ENCODE measurements around the gene PDE12.

PDE12 gene

DNA sequence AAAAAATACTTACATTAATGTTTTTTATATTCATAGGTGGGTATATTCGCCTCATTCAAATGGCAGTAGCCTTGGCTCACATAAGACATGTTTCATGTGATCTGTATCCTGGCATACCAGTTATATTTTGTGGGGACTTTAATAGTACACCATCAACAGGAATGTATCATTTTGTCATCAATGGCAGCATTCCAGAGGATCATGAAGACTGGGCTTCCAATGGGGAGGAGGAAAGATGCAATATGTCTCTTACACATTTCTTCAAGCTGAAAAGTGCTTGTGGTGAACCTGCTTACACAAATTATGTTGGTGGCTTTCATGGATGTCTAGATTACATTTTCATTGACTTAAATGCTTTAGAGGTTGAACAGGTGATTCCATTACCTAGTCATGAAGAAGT, 3.5 kb downstream of the PDE12 start:
- TF ChIP-seq, protein P1, sequence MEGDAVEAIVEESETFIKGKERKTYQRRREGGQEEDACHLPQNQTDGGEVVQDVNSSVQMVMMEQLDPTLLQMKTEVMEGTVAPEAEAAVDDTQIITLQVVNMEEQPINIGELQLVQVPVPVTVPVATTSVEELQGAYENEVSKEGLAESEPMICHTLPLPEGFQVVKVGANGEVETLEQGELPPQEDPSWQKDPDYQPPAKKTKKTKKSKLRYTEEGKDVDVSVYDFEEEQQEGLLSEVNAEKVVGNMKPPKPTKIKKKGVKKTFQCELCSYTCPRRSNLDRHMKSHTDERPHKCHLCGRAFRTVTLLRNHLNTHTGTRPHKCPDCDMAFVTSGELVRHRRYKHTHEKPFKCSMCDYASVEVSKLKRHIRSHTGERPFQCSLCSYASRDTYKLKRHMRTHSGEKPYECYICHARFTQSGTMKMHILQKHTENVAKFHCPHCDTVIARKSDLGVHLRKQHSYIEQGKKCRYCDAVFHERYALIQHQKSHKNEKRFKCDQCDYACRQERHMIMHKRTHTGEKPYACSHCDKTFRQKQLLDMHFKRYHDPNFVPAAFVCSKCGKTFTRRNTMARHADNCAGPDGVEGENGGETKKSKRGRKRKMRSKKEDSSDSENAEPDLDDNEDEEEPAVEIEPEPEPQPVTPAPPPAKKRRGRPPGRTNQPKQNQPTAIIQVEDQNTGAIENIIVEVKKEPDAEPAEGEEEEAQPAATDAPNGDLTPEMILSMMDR (IDR thresholded peaks at IDR 0.05; ENCODE audit: low read depth, low read length, missing control alignments) = no peak
- no peak for DNase-seq (ENCODE audit: extremely low read depth, low read depth)
- H3K4me3 ChIP-seq (replicated peaks; ENCODE audit: low read depth, low read length) = no peak overlapping the region; the same call in 1 of the 2 replicates

DNA sequence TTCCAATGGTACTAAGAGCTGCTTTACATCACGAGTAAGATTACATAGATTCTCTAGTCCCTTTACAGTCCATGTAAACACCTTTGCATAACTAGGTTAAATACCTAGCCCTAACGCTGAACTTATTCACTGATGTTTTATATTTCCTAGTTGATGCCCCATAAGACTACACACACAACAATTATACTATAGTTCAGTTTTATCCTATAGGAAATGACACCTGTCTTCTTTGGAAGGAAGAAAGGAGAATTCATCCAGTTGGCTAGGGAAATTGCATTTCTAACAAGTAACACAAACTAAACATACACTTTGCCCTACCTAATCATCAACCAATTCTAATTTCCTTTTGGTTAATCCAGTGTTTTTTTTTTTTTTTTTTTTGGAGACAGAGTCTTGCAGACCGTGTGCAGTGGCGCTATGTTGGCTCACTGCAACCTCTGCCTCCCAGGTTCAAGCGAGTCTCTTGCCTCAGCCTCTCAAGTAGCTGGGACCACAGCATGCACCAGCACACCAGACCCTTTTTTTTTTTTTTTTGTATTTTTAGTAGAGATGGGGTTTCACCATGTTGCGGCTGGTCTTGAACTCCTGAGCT, 13.9 kb downstream of the PDE12 start:
- H3K4me3 ChIP-seq (replicated peaks; ENCODE audit: low read depth, low read length) = no peak overlapping the region
- DNase-seq (ENCODE audit: extremely low read depth, low read depth) = no peak
- TF ChIP-seq, protein P1 (IDR thresholded peaks at IDR 0.05; ENCODE audit: low read depth, low read length, missing control alignments) = no peak

DNA sequence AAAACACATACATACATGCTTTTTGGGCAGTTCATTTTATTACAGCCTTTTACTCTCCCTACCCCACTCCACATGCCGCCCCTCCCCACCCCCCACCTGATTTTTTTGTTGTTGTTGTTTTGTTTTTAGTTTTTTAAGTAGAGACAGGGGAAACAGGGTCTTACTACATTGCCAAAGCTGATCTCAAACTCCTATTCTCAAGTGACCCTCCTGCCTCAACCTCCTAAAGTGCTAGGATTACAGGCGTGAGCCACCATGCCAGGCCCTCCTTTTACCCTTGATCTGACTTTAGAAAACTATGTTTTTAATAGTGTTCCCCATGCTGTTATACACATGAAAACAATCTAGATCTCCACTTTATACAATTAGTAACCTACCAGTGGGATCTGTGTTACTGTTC, 14.8 kb downstream of the PDE12 start:
- no peak for DNase-seq (ENCODE audit: extremely low read depth, low read depth)
- H3K4me3 ChIP-seq (replicated peaks; ENCODE audit: low read depth, low read length) = no peak overlapping the region
- TF ChIP-seq, protein P1 (IDR thresholded peaks at IDR 0.05; ENCODE audit: low read depth, low read length, missing control alignments) = no peak

DNA sequence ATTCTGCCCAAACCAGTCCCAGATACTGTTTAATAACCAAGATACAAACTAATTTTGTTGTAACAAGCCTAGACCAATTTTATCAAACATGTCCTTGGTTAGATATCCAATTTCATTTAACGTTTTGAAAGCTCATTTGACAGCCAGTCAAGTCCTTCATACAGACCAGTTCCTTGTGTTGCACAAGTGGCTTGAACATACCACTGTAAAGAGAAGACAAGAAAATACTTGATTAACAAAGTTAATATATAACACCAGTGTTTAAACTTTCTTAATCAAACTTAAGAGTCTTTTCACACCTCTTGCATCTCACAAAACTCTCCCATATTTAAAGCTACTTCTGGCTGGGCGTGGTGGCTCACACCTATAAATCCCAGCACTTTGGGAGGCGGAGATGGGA, 16.0 kb downstream of the PDE12 start:
- no peak overlapping the region for H3K4me3 ChIP-seq (replicated peaks; ENCODE audit: low read depth, low read length)
- DNase-seq (ENCODE audit: extremely low read depth, low read depth) = no peak
- TF ChIP-seq, protein P1 (IDR thresholded peaks at IDR 0.05; ENCODE audit: low read depth, low read length, missing control alignments) = no peak

DNA sequence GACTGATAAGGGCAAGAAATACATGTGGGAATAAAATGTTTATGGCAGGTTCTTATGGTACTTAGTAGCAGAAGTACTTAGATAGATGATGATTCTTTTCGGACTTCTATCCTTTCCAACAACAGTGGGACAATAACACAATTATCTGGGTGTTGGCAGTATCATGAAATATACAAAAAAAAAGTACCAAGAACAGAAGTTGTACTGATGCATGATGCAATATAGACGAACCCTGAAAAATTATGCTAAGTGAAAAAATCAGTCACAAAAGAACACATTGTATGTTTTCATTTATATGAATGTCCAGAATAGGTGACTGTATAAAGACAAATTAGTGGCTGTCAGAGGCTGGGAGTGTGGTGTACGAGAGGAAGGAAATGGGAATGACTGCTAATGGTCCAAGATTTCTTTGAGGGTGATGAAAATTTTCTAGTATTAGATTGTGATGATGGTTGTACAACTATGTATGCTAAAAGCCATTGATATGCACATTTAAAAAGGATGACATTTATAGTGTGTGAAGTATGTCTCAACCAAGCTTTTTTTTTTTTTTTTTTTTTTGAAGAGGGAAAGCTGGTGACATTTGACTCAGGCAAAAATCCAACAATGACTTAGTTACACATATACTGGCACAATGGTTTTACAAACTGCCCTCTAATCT, 20.0 kb downstream of the PDE12 start:
- no peak for DNase-seq (ENCODE audit: extremely low read depth, low read depth)
- no peak overlapping the region for H3K4me3 ChIP-seq (replicated peaks; ENCODE audit: low read depth, low read length)
- TF ChIP-seq, protein P1 (IDR thresholded peaks at IDR 0.05; ENCODE audit: low read depth, low read length, missing control alignments) = no peak

DNA sequence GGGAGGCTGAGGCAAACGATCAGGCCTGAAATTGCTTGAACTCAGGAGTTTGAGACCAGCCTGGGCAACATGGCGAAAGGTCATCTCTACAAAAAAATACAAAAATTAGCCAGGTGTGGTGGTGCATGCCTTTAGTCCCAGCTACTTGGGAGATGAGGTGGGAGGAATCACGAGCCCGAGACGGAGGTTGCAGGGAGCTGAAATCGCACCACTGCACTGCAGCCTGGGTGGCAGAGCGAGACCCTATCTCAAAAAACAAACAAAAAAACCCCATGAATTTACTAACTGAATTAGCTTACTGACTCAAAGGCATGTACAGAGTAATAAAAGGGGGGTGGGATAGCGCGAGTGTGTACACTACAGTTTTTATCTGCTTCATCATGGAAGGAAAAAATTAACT, 21.7 kb downstream of the PDE12 start:
- H3K4me3 ChIP-seq (replicated peaks; ENCODE audit: low read depth, low read length) = no peak overlapping the region
- DNase-seq (ENCODE audit: extremely low read depth, low read depth) = no peak
- TF ChIP-seq, protein P1 (IDR thresholded peaks at IDR 0.05; ENCODE audit: low read depth, low read length, missing control alignments) = no peak
